ENCODE data around the gene MRTFB.

MRTFB gene

GRCh38 chr16:14172200-14172809, 101.2 kb downstream of the MRTFB start:
- no peak for ATAC-seq
- TF ChIP-seq ZNF8 (CRISPR knock-in tag; IDR thresholded peaks at IDR 0.05) (peak; percentile 80), ESRRG (CRISPR knock-in tag; IDR thresholded peaks at IDR 0.05) (no peak)

- no peak for TF ChIP-seq ESRRG (CRISPR knock-in tag; IDR thresholded peaks at IDR 0.05)
- no peak for TF ChIP-seq ZNF8 (CRISPR knock-in tag; IDR thresholded peaks at IDR 0.05)
- TF ChIP-seq ISL1 (CRISPR knock-in tag; IDR thresholded peaks at IDR 0.05), result no peak
- TF ChIP-seq, protein P1, sequence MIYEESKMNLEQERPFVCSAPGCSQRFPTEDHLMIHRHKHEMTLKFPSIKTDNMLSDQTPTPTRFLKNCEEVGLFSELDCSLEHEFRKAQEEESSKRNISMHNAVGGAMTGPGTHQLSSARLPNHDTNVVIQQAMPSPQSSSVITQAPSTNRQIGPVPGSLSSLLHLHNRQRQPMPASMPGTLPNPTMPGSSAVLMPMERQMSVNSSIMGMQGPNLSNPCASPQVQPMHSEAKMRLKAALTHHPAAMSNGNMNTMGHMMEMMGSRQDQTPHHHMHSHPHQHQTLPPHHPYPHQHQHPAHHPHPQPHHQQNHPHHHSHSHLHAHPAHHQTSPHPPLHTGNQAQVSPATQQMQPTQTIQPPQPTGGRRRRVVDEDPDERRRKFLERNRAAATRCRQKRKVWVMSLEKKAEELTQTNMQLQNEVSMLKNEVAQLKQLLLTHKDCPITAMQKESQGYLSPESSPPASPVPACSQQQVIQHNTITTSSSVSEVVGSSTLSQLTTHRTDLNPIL (CRISPR knock-in tag; IDR thresholded peaks at IDR 0.05; ENCODE audit: low read depth), result no peak
- TF ChIP-seq RARB (CRISPR knock-in tag; IDR thresholded peaks at IDR 0.05), result no peak
- no peak for TF ChIP-seq POU6F1 (CRISPR knock-in tag; IDR thresholded peaks at IDR 0.05; ENCODE audit: borderline replicate concordance, low read depth)
- TF ChIP-seq TOX (CRISPR knock-in tag; IDR thresholded peaks at IDR 0.05; ENCODE audit: borderline replicate concordance), result no peak
- no peak for TF ChIP-seq TCF4 (CRISPR knock-in tag; IDR thresholded peaks at IDR 0.05; ENCODE audit: borderline replicate concordance)
- TF ChIP-seq ZNF70 (CRISPR knock-in tag; IDR thresholded peaks at IDR 0.05), result no peak
- no peak for TF ChIP-seq CSDC2 (CRISPR knock-in tag; IDR thresholded peaks at IDR 0.05)
- no peak for TF ChIP-seq ZNF565 (CRISPR knock-in tag; conservative IDR thresholded peaks at IDR 0.05; ENCODE audit: low read depth)
- TF ChIP-seq, protein P2, sequence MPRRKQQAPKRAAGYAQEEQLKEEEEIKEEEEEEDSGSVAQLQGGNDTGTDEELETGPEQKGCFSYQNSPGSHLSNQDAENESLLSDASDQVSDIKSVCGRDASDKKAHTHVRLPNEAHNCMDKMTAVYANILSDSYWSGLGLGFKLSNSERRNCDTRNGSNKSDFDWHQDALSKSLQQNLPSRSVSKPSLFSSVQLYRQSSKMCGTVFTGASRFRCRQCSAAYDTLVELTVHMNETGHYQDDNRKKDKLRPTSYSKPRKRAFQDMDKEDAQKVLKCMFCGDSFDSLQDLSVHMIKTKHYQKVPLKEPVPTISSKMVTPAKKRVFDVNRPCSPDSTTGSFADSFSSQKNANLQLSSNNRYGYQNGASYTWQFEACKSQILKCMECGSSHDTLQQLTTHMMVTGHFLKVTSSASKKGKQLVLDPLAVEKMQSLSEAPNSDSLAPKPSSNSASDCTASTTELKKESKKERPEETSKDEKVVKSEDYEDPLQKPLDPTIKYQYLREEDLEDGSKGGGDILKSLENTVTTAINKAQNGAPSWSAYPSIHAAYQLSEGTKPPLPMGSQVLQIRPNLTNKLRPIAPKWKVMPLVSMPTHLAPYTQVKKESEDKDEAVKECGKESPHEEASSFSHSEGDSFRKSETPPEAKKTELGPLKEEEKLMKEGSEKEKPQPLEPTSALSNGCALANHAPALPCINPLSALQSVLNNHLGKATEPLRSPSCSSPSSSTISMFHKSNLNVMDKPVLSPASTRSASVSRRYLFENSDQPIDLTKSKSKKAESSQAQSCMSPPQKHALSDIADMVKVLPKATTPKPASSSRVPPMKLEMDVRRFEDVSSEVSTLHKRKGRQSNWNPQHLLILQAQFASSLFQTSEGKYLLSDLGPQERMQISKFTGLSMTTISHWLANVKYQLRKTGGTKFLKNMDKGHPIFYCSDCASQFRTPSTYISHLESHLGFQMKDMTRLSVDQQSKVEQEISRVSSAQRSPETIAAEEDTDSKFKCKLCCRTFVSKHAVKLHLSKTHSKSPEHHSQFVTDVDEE (CRISPR knock-in tag; IDR thresholded peaks at IDR 0.05), result no peak
- no peak for TF ChIP-seq ARNTL (CRISPR knock-in tag; IDR thresholded peaks at IDR 0.05; ENCODE audit: borderline replicate concordance, low read depth)
- ATAC-seq, result no peak
These were observed 104.0 kb downstream of the MRTFB start for GRCh38 chr16:14175086-14175485.

- TF ChIP-seq POU6F1 (CRISPR knock-in tag; IDR thresholded peaks at IDR 0.05; ENCODE audit: borderline replicate concordance, low read depth), result no peak
- TF ChIP-seq CSDC2 (CRISPR knock-in tag; IDR thresholded peaks at IDR 0.05), result no peak
- no peak for TF ChIP-seq OSR1 (CRISPR knock-in tag; IDR thresholded peaks at IDR 0.05)
- TF ChIP-seq ZC3H10 (CRISPR knock-in tag; IDR thresholded peaks at IDR 0.05), result no peak
- TF ChIP-seq PPARA (CRISPR knock-in tag; IDR thresholded peaks at IDR 0.05; ENCODE audit: borderline replicate concordance), result no peak
- TF ChIP-seq, protein P3, sequence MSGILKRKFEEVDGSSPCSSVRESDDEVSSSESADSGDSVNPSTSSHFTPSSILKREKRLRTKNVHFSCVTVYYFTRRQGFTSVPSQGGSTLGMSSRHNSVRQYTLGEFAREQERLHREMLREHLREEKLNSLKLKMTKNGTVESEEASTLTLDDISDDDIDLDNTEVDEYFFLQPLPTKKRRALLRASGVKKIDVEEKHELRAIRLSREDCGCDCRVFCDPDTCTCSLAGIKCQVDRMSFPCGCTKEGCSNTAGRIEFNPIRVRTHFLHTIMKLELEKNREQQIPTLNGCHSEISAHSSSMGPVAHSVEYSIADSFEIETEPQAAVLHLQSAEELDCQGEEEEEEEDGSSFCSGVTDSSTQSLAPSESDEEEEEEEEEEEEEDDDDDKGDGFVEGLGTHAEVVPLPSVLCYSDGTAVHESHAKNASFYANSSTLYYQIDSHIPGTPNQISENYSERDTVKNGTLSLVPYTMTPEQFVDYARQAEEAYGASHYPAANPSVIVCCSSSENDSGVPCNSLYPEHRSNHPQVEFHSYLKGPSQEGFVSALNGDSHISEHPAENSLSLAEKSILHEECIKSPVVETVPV (CRISPR knock-in tag; IDR thresholded peaks at IDR 0.05), result no peak
- TF ChIP-seq GLIS3 (CRISPR knock-in tag; IDR thresholded peaks at IDR 0.05), result no peak
- TF ChIP-seq, protein P4, sequence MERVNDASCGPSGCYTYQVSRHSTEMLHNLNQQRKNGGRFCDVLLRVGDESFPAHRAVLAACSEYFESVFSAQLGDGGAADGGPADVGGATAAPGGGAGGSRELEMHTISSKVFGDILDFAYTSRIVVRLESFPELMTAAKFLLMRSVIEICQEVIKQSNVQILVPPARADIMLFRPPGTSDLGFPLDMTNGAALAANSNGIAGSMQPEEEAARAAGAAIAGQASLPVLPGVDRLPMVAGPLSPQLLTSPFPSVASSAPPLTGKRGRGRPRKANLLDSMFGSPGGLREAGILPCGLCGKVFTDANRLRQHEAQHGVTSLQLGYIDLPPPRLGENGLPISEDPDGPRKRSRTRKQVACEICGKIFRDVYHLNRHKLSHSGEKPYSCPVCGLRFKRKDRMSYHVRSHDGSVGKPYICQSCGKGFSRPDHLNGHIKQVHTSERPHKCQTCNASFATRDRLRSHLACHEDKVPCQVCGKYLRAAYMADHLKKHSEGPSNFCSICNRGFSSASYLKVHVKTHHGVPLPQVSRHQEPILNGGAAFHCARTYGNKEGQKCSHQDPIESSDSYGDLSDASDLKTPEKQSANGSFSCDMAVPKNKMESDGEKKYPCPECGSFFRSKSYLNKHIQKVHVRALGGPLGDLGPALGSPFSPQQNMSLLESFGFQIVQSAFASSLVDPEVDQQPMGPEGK (CRISPR knock-in tag; IDR thresholded peaks at IDR 0.05; ENCODE audit: borderline replicate concordance), result no peak
- TF ChIP-seq ZFP30 (CRISPR knock-in tag; IDR thresholded peaks at IDR 0.05), result no peak
- TF ChIP-seq, protein P1 (CRISPR knock-in tag; IDR thresholded peaks at IDR 0.05; ENCODE audit: low read depth), result no peak
- TF ChIP-seq, protein P2 (CRISPR knock-in tag; IDR thresholded peaks at IDR 0.05), result no peak
- ATAC-seq, result no peak
These were observed 106.6 kb downstream of the MRTFB start for GRCh38 chr16:14177704-14178103.
